HL-60/S4 treated with retinoic acid at 250 ng/mL for 4 days and 3 days (cell line): ENCODE results near the gene THSD4.
"Not testable (repeated sequence)": the region's sequence is repeated elsewhere in the genome, so short reads cannot be mapped to it uniquely, and the experiment has no call there.

Source experiments
- in situ Hi-C: fragments of 300-500 bp; cut with MboI; formaldehyde crosslinking; loops from 2 replicates; pipeline ENCODE4 v1.7.0; 2022; ENCODE audit warnings: low sequenced_read_pairs

THSD4 gene

DNA sequence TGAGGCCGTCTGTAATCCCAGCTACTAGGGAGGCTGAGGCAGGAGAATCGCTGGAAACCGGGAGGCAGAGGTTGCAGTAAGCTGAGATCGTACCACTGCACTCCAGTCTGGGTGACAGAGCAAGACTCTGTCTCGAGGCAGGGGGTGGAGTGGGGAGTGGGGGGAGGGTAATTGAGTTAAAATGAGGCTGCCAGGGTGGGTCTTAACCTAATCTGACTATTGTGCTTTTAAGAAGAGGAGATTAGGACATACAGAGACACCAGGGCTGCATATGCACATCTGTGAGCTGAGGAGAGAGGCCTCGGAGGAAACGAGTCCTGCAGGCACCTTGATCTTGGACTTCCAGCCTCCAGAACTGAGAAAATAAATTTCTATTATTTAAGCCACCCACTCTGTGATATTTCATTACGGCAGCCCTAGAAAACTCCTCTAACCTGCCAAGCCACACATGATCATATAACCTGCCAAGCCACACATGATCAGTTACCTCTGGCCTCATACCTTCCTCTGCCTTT, 197.0 kb downstream of the THSD4 start:
- in situ Hi-C loops = no loop called here

DNA sequence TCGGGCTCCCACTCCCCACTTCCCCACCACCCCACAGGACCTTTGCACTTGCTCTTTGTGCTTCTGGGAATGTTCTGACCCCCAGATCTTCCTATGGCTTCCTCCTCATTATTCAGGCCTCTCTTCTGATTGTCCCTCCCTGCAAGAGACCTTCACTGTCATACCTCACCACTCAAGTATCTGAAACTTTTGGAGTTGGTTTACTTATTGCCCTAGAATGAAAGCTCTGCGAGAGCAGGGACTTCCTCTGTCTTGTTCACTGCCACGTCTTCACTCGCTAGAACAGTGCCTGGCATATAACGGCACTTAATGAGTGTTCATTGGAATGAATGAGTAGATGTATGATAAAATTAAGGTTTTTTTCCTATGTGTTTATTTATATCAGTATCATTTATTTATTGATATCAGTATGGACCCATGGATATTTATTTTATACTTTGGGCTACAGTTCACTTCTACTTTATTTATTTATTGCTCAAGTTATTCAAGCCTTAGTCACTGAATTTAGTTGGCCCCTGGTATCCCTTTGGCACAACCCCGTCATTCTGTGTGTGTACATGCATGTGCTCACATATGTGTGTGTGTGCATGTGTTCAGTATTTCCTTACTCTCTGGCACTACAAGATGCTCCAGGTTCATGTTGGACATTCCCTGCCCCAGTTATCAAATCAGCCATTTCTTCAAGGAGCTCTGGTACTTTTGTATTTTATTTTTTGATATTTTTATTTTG, 197.6 kb downstream of the THSD4 start:
- in situ Hi-C loops = no loop called here

DNA sequence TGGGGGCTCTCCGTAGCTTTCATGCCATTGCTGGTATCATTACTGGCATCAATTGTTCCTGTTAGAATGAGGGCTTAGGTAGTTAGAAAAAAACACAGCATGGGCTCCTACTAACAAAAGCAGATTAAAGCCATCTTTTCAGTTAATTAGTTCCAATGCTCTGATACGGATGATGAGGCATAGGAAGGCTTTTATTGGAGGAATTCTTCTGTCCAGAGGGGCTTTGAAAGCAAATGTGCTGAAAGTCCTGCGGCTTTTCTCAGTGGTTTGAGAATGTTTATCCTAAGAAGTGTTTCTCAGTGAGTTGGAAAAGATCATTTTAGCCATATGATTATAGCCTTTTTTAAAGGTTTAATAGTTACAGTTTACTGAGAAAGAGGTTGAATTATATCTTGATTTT, 198.5 kb downstream of the THSD4 start:
- in situ Hi-C loops = no loop called here

DNA sequence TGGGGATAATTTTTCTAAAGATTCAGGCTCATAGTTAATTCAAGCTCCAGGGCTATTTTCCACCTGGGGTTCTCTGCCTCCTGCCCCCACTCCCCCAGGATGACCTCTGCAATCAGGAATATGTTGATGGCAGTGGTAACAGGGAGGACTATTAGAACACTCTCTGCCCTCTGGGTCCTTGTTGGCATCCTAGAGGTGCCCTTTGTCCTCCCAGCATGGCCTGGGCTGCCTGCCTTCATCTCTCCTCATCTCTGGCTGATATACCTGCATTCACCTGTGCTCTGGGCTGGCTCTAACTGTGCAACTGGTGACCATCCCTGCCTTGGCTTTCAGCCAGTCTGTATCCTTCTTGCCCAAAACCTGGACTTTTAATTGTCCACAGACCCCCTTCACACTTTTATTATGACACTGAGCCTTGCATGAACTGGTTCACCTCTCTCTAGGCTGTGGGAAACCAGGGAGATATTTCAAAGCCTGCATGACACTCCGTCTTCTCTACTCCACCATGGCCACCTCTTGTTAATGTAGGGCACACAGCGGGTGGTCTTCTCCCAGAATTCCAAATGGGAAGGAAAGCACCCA, 199.8 kb downstream of the THSD4 start:
- in situ Hi-C loops = no loop called here

DNA sequence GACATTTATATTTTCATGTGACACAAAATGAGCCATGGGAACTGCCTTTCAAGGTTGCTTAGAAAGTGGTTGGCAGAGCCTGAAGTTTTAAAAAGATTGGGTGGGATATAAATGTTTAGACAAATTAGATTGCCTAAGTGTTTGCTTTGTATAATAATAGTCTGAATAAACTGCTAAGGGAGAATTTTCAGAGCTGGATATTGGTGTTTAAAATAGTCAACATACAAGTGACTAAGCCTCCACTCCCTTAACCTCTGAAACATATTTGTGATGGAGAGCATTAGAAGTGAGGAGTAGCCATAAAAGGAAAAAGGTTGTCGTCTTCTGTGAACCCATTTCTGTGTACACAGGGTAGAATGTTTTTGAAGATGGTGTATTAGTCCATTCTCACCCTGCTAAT, 201.6 kb downstream of the THSD4 start:
- in situ Hi-C loops = no loop called here

DNA sequence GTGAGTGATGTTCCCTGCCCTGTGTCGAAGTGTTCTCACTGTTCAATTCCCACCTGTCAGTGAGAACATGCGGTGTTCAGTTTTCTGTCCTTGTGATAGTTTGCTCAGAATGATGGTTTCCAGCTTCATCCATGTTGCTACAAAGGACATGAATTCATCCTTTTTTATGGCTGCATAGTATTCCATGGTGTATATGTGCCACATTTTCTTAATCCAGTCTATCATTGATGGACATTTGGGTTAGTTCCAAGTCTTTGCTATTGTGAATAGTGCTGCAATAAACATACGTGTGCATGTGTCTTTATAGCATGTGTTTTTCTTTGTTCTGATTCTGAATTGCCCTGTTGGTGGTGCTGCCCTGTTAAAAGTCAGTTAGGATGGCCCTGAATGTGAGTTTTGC, 204.2 kb downstream of the THSD4 start:
- in situ Hi-C loops = not testable (repeated sequence)

DNA sequence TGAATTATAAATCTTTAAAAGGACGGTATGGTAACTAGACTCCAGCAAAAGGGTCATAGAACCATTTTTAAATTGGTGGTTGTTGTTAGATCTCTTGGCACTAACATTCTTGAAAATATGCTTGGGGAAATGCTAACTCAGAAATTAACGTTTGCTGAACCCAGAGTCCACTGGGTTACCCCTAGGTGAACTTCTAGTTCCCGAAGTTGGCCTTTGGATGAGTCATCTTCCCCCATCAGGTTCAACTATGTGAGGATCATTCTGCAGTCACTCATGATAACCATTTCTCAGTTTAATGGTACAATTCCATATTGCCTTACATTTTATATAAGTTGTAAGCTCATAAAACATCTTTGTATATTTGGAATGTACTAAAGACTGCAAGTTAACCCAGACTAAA, 204.7 kb downstream of the THSD4 start:
- in situ Hi-C loops = no loop called here

DNA sequence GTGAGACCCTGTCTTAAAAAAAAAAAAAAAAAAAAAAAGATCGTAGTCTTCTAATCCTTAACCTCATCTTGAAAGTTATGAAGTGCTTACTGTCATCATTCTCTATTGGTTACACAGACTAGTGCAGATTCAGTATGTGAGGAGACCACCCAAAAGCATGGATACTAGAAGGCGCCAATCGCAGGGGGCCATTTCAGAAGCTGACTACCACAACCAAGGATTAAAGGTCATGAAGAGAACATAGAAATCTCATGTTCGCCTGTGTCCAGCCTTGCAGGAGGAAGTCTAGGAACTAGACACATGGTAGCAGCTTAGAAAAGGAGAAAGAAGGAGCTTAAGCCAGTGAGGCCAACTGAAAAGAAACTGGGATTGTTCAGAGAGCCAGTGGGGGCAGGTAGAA, 207.8 kb downstream of the THSD4 start:
- in situ Hi-C loops = no loop called here

DNA sequence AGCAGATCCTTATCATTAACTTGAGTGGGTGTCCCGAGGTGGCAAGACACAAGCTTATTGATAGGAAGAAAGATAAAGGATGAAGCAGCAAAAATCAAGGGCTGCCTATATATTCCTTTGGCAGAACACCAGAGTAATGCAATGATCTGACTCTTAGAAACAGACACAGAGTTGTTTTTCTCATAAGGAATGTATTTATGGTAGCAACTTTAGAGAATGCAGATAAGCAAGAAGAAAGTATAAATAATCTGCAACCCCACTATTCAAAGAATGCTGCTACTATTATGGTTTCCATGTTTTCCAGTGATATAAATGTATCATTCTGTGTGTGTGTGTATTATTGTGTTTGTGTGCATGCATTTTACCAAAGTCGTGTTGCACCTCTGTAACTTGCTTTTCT, 208.3 kb downstream of the THSD4 start:
- in situ Hi-C loops = no loop called here

DNA sequence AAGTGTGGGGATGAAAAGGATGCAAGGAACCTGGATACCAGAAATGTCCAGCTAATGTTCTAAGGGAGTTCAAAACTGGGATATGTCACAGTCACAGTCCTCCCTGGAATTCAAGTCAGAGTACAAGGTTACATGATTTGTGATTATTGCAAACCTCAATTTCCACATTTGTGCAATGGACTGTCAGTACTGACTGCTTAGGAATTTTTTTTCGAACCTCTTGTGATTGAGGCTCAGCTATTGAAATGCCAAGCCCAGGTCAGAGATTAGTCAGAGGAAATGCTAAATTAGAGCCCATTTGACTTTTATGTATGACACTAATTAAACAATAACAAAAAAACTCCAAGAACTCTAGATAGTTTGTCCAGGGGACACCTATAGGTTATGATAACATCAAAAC, 210.2 kb downstream of the THSD4 start:
- in situ Hi-C loops = no loop called here

DNA sequence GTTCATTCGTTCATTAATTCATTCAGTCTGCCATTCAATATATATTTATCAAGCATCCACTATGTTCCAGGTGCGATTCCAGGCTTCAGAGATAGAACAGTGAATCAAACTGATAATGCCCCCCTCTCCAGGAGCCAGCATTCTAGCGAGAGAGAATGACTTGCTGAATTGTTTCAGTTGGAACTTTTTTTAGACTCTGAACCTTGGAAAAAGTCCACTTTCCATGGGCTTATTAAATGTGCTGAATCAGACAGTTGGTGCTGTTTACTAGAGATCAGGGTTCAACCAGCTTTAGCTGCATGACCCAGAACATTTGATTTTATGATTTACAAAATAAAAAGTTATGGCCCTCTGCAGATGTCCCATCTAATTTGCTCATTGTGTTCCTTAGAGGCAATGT, 213.2 kb downstream of the THSD4 start:
- in situ Hi-C loops = no loop called here

DNA sequence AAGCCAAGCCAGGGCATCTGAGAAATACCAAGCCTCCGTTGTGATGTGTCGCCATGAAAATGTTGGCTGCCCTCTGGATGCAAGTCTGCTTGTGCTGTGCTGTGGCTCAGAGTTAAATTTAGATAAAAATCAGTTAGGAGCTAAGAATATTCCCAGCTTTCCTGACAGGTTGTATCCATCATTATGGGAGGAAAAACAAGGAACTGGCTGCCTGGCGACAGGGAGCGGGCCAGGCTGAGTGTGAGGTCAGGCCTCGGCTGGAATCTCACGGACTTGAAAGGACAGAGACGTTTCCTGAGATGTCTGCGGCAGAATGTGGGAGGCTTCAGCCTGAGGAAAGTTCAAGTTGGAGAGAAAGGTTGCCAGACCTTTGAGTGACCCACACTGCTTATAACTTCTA, 213.8 kb downstream of the THSD4 start:
- in situ Hi-C loops = no loop called here

DNA sequence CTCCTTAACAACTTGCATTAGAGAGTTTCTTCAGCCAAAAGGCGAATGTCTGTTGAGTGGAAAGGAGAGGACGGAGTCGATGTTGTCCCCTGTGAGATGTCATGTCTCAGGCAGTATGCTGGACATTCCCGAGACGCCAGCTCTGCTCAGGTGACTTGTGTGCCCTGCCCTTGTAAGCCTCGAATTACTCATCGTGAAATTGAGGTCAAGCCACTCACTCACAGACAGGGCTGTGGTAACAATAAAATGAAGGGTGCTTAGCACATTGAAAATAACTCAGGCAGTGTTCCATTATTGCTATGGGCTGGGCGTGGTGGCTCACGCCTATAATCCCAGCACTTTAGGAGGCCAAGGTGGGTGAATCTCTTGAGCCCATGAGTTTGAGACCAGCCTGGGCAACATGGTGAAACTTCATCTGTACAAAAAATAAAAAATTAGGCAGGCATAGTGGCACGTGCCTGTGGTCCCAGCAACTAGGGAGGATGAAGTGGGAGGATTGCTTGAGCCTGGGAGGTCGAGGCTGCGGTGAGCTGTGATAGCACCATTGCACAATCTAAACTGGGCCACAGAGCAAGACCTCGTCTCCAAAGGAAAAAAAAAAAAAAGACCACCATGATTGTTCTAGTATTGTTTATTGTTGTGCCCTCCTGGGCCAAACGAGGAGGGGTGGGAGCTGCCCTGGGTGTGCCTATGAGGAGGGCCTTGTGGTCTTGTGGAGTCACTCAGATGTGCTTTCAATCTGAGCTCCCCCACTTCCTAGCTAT, 214.4 kb downstream of the THSD4 start:
- in situ Hi-C loops = no loop called here

DNA sequence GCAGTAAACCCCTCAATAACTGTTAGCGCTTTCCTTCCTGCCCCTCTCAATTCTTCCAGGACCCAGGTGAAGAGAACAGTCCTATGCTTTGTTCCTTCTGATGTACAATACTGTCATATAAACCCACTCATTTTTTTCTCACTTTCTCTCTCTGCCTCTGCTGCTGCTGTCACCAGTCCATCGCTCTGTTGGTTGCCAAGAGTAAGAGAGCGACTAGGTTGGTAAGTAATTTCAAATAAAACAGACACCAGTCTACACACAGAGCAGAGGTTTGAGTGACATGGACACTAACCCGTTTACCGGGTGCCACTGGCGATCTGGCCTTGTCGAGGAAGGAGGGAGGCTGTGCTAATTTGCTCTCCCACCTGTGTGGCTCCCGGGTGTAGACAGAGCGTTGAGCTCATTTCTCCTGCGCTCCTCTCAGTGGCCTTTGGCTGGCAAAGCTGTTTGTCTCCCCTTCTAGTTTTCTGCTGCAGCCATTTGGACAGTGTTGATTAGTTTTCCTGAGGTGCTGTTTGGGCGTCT, 215.4 kb downstream of the THSD4 start:
- in situ Hi-C loops = no loop called here

DNA sequence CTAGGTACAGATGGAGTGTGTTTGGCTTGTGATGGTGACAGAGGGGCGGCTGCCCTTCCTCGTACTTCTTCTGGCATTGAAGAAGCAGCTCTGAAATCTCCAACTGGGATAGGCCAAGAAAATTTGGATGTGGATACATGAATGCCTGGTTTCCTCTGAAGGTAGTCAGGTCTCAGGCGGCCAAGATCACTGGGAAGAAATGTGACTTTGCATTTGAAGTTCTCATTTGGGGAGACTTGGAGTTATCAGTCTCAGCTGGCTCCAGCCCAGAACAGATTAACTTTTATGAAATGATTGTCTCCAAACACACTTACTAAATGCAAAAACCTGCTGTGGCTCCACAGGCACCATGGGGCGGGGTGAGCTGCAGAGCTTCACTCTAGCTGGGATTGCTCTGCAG, 215.9 kb downstream of the THSD4 start:
- in situ Hi-C loops = no loop called here

DNA sequence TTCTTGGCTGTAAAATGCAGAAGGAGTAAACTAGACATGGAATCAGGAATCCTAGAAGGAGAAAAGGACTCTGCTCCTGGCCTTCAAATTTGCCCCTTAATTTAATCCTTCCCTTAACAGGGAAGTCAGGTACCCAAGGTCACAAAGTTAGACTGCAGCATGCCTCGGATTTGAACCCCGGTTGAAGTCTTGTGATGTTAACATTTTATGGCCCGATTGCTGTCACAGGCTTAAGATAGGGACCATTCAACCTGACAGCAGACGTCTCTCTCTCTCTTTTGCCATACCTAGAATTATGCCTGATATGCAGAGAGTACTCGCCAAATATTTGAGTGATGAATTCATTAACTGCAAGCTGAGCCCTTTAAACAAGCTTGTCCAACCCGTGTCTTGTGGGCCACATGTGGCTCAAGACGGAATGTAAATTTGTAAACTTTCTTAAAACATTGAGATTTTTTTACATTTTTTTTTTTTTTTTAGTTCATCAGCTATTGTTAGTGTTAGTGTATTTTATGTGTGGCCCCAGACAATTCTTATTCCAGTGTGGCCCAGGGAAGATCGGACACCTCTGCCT, 217.2 kb downstream of the THSD4 start:
- in situ Hi-C loops = no loop called here

DNA sequence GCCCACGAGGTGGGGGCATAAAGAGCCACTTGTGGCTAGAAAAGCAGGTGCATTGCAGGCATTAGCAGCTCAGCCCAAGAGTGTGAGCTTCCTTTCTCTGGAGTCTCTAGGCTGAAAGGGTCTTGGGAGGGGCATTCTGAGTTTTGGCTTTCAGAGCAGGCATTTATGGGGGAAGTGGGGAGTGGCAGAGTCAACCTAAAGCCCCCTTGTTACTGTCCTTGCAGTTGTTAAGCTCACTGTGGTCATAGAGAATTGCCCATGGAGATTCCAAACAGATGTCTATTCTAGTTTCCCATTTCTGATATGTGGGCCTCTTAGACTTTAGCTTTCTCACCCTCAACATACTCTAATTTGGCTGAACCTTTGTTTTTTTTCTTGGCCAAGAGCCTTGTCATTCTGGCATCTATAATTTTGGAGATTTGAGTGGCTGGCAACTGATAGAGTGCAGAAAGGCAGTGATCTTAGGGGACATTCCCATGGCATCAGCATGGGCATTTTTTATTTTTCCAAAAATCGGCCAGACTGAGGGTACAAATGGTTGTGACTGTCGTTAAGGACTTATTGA, 217.9 kb downstream of the THSD4 start:
- in situ Hi-C loops = no loop called here

DNA sequence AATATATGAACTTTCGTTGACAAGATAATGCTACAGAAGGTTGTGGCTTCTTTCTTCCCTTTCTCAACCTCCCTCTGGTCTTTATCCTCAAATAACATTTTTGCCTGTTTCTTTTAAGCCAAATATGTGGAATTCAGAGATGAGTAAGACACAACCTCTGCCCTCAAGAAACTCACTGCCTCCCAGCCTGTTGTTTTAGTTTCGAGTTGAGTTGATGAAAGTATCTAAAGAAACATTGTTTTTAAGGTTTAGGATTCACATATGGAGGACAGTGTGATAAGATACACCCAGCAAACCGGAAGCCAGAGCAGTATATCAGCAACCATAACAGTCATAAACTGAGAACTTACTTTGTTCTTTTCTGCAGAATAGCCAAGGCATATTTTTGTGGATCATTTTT, 218.6 kb downstream of the THSD4 start:
- in situ Hi-C loops = no loop called here

DNA sequence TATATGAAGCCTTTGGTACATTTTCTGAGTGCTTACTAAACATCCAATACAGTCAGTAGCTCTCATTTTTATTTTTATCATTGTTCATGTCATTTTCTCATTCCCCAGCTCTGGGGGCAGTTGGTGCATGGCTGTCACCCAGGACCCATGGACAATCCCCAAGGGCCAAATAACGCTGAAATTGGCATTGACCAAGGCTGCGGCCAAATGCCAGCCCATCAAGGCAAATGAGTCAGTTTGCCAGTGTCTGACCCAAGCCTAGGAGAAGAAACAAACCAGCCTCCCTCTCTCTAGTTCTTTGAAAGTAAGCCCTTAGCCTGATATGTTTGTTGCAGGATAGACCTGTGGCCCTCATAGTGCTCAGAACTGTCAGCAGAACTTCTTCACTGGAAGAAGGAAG, 219.2 kb downstream of the THSD4 start:
- in situ Hi-C loops = no loop called here

DNA sequence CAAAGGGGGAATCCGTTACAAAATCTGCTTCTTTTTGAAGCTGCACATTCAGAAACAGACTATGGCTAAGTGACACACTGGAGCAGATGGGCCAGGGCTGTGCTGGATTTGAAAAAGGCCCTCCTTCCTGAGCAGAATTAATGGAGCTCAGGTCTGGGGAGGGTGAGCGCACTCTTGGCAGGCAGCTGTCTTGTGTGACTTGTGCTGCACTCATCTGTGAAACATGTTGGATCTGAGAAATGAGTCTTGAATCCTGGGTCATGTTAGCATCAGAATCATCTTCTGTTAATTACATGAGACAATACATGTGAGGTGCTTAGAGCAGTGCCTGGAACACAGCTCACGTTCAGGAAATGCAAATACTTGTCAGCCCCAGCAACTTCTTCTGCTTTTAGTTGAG, 219.6 kb downstream of the THSD4 start:
- in situ Hi-C loops = no loop called here

DNA sequence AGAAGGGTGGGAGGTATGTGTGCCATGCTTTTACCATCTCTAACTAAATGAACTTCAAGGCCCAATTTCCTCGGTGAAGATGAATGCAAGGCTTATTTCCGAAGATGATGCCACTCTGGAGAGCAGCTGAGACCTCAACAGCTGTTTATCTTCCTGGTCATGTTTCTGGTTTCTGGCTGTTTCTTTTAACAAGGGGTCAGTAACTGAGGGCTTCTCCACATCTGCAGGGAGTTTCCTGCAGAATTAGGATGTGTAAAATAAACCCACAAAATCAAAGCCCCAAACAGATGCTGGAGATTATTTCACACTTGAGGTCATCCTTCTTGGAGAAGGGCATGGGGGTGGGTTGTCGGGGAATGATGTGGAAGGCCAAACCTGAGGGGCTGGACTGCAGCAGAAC, 220.3 kb downstream of the THSD4 start:
- in situ Hi-C loops = no loop called here
